GM20000 (cell line): ENCODE results near the gene CCDC142.
A peak's percentile ranks its signal among the peaks of the same experiment; 100 is the strongest.
"Not testable (repeated sequence)": the region's sequence is repeated elsewhere in the genome, so short reads cannot be mapped to it uniquely, and the experiment has no call there.

Experiments used
- DNase-seq: peaks from one replicate; pipeline ENCODE4 v3.0.0; 2012; ENCODE audit warnings: low spot score
- CTCF ChIP-seq: IDR thresholded peaks from 2 replicates; pipeline ENCODE4 v1.5.1; 2012; ENCODE audit warnings: mild to moderate bottlenecking, control low read depth; ENCODE audit errors: extremely low read depth, missing control alignments

The CCDC142 gene

GRCh38 chr2:74444498-74445318 is 38.1 kb downstream of the CCDC142 start:
- DNase-seq: no peak
- no peak for TF ChIP-seq CTCF

- DNase-seq: not testable (repeated sequence)
These were observed 40.1 kb downstream of the CCDC142 start for GRCh38 chr2:74442483-74443297.

GRCh38 chr2:74441690-74442482 is 40.9 kb downstream of the CCDC142 start, which contains the start of gene RTKN:
Gene RTKN (minus strand): TSS chr2:74441937. CDS start chr2:74441816, 121 bp downstream.
- peak; percentile 81 for DNase-seq
- no peak for TF ChIP-seq CTCF

DNA sequence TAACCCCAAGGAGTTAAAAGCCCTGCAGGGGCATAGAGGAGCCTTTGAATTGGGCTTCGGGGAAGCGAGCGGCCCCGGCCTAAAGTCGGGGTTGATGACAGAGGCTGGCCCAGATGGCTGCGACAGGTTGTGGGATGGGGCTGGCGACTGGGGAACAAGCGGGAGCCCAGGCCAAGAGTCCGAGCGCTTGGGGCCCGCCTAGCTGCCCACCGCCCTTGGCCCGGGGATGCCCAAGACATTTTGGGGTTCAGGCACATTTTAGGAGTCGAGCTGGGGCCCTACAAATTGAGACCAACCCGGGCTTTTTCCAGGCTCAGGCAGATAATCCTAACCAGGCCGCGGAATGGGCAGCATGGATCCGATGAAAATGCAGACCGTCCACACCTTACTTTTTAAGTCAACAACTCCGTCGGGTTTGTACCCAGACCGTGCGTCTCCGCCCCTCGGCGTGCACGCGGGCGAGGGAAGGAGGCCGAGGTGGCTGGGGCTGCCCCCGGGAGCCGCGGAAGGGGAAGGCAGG is 41.6 kb downstream of the CCDC142 start:
- DNase-seq: no peak
- TF ChIP-seq CTCF: no peak

GRCh38 chr2:74440378-74441169 is 42.2 kb downstream of the CCDC142 start:
- peak; percentile 98 for DNase-seq
- TF ChIP-seq CTCF: no peak

DNA sequence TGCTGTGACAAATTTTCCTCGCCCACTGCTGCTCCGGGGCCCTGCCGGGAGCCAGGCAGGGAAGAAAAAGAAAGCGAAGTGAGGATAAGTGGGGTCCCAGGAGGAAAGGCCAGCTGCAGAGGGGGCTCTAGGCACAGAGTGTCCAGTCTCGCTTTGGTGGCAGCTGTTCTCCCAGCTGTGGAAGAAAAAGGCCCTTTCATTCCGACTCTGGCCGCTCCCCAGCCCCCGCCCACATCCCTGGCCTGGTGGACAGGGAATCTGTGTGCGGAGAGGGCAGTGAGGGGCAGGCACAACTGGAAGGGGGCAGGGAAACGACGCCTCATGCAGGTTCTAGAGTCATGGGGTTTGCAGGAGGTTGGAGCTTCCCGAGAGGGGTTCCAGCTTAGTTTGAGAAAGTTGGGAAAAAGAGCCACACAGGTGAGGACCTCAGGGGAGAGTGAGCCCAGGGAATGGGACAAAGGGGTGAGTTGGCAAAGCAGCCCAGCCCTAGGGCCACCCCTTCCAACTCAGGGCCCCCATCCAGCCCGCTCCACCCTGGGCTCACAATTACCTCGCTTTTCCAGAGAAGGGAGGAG is 42.9 kb downstream of the CCDC142 start:
- no peak for DNase-seq
- TF ChIP-seq CTCF: no peak

DNA sequence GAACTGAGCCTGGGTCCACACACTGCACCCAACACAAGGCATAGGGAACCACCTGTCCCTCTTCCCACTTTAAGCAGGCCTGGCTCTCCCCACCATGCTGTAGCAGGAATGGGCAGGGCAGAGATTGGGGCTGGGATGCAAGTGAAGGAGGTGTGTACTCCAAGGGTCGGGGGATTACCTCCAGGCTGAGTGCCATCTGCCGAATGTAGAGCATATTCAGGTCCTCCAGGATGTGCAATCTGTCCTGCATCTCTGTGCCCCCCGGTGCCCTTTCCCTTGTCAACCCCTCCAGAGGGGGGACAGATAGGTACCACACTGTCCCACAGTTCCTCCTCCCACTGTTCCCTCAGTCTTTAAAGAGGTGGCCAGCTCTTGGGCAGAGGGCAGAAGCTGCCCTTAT is 43.4 kb downstream of the CCDC142 start:
- no peak for TF ChIP-seq CTCF
- no peak for DNase-seq
